HepG2 (cell line): ENCODE data around the gene ZFR2. TPM values are rescaled to one million over a fixed set of nuclear protein-coding genes. Genes with fewer than 3 reads are reported as not detected.

Source experiments
- ATAC-seq: fragments of 200-7000 bp; cut with Tn5 transposase; 3 replicates; pipeline ENCODE4 v1.9.1; 2020; ENCODE audit warnings: mild to moderate bottlenecking, moderate library complexity
- BruUV-seq: library from RNA; stranded (reverse); fragments of 400-500 nt; replicated peaks from 2 replicates; lab custom pipeline; 2021; lab: Mats Ljungman, UMichigan
- CTCF ChIA-PET: fragments of 300-600 bp; formaldehyde crosslinking; extraction: SDS; loops from one replicate; lab custom pipeline; 2021; ENCODE audit warnings: low total read pairs, inconsistent platforms, low intra/inter-chr PET ratio; lab: Yijun Ruan, JAX
- POLR2A ChIA-PET: fragments of 350-600 bp; sonication (Branson Sonifier 250); formaldehyde crosslinking; loops from one replicate; lab custom pipeline; 2020; ENCODE audit warnings: antibody characterized with exemption, inconsistent platforms; lab: Yijun Ruan, JAX
- DNase-seq: peaks from one replicate; pipeline ENCODE4 v3.0.0-alpha.2; 2015; ENCODE audit warnings: low spot score
- FAIRE-seq: peaks from 3 replicates; lab custom pipeline; 2011; peaks lifted over from hg19 to GRCh38; lab: Jason Lieb, UNC
- H2AFZ ChIP-seq: one replicate; pipeline ENCODE4 v1.6.1; 2011; ENCODE audit warnings: low read length, inconsistent platforms
- H3K27ac ChIP-seq: fragments of 300-600 bp; 3 replicates; pipeline ENCODE4 v1.8.0; 2011; ENCODE audit warnings: mixed run types, mild to moderate bottlenecking, mixed read lengths, low read length, inconsistent platforms; ENCODE audit not compliant: insufficient read depth; ENCODE audit errors: extremely low read length
- H3K27me3 ChIP-seq, 2 experiments: fragments of 200-600 bp in 1 of 2; 2 replicates in 1 of 2; 3 replicates in 1 of 2; pipeline versions ENCODE4 v1.6.0 to v1.8.0; 2011; ENCODE audit warnings: low read length in 2 of 2, mild to moderate bottlenecking in 2 of 2, moderate library complexity in 2 of 2, inconsistent platforms in 1 of 2; ENCODE audit not compliant: insufficient read depth in 2 of 2, control insufficient read depth in 1 of 2
- H3K36me3 ChIP-seq, 2 experiments: fragments of 200-600 bp in 1 of 2; replicated peaks in 1 of 2; 2 replicates in 1 of 2; 3 replicates in 1 of 2; pipeline versions ENCODE4 v1.5.1 to v1.8.0; 2011; ENCODE audit warnings: low read length in 2 of 2, inconsistent platforms in 1 of 2; ENCODE audit not compliant: insufficient read depth in 2 of 2, control insufficient read depth in 1 of 2
- H3K4me1 ChIP-seq: 2 replicates; pipeline ENCODE4 v1.5.1; 2012; ENCODE audit warnings: low read length, inconsistent platforms; ENCODE audit not compliant: insufficient read depth
- H3K4me2 ChIP-seq: 2 replicates; pipeline ENCODE4 v1.6.0; 2011; ENCODE audit warnings: low read depth, low read length, inconsistent platforms
- H3K4me3 ChIP-seq, 3 experiments: fragments of 200-600 bp in 1 of 3; sonication (generic), shearing (Covaris generic) in 1 of 3; replicated peaks in 1 of 3; 2 replicates each; pipeline ENCODE4 v1.5.1; 2011 to 2016; ENCODE audit warnings: low read length in 3 of 3, inconsistent platforms in 2 of 3, low read depth in 2 of 3, mild to moderate bottlenecking in 2 of 3, control low read depth in 1 of 3, mixed read lengths in 1 of 3; ENCODE audit not compliant: insufficient read depth in 1 of 3
- H3K79me2 ChIP-seq: one replicate; pipeline ENCODE4 v1.6.1; 2011; ENCODE audit warnings: low read length, inconsistent platforms; ENCODE audit not compliant: insufficient read depth
- H3K9ac ChIP-seq: 2 replicates; pipeline ENCODE4 v1.6.0; 2011; ENCODE audit warnings: mild to moderate bottlenecking, low read depth, low read length, inconsistent platforms; ENCODE audit not compliant: insufficient read depth
- H3K9me3 ChIP-seq: 2 replicates; pipeline ENCODE4 v1.5.1; 2012; ENCODE audit warnings: mild to moderate bottlenecking, low read length
- H4K20me1 ChIP-seq: 2 replicates; pipeline ENCODE4 v1.6.0; 2011; ENCODE audit warnings: inconsistent platforms, mild to moderate bottlenecking, low read length, moderate library complexity; ENCODE audit not compliant: insufficient read depth
- MTF2 ChIP-seq: sonication (generic); formaldehyde crosslinking; IDR thresholded peaks from 2 replicates; pipeline ENCODE4 v1.5.0; 2020; ENCODE audit warnings: missing genetic modification reagents, borderline replicate concordance
- NFE2 ChIP-seq: sonication (generic); formaldehyde crosslinking; IDR thresholded peaks from 2 replicates; pipeline ENCODE4 v1.4.0; 2020; ENCODE audit warnings: missing genetic modification reagents
- NRL ChIP-seq: sonication (generic); formaldehyde crosslinking; IDR thresholded peaks from 2 replicates; pipeline ENCODE4 v1.5.0; 2020; ENCODE audit warnings: missing genetic modification reagents, mild to moderate bottlenecking, moderate library complexity, borderline replicate concordance
- SNAI1 ChIP-seq: sonication (generic); formaldehyde crosslinking; IDR thresholded peaks from 2 replicates; pipeline ENCODE4 v1.5.0; 2020; ENCODE audit warnings: mild to moderate bottlenecking, missing genetic modification reagents, borderline replicate concordance
- SOX13 ChIP-seq, 3 experiments: fragments of 450-650 bp in 1 of 3; sonication (generic) in 1 of 3; formaldehyde crosslinking in 1 of 3; IDR thresholded peaks in 2 of 3; conservative IDR thresholded peaks in 1 of 3; 2 replicates each; pipeline versions ENCODE4 v1.5.0 to v1.6.1; 2016 to 2020; ENCODE audit warnings: antibody characterized with exemption in 1 of 3, mild to moderate bottlenecking in 1 of 3, missing compliant biosample characterization in 1 of 3, missing genetic modification reagents in 1 of 3, moderate library complexity in 1 of 3
- TMF1 ChIP-seq: sonication (generic); formaldehyde crosslinking; IDR thresholded peaks from 2 replicates; pipeline ENCODE4 v1.8.1; 2022; ENCODE audit warnings: low read depth, missing genetic modification reagents
- WIZ ChIP-seq: sonication (generic); formaldehyde crosslinking; IDR thresholded peaks from 2 replicates; pipeline ENCODE4 v1.5.1; 2020; ENCODE audit warnings: mild to moderate bottlenecking, missing genetic modification reagents
- XBP1 ChIP-seq: sonication (generic); formaldehyde crosslinking; IDR thresholded peaks from 2 replicates; pipeline ENCODE4 v1.5.0; 2020; ENCODE audit warnings: missing genetic modification reagents
- ZNF124 ChIP-seq: sonication (generic); formaldehyde crosslinking; IDR thresholded peaks from 2 replicates; pipeline ENCODE4 v1.4.0; 2020; ENCODE audit warnings: missing genetic modification reagents
- ZNF180 ChIP-seq: sonication (generic); formaldehyde crosslinking; IDR thresholded peaks from 2 replicates; pipeline ENCODE4 v1.4.0; 2020; ENCODE audit warnings: low read depth, missing genetic modification reagents, borderline replicate concordance
- ZNF367 ChIP-seq: sonication (generic); formaldehyde crosslinking; IDR thresholded peaks from 2 replicates; pipeline ENCODE4 v1.4.0; 2020; ENCODE audit warnings: missing genetic modification reagents, borderline replicate concordance
- ZNF451 ChIP-seq: sonication (generic); formaldehyde crosslinking; IDR thresholded peaks from 2 replicates; pipeline ENCODE4 v1.5.0; 2020; ENCODE audit warnings: mild to moderate bottlenecking, missing genetic modification reagents
- ZNF737 ChIP-seq: sonication (generic); formaldehyde crosslinking; IDR thresholded peaks from 2 replicates; pipeline ENCODE4 v1.5.0; 2020; ENCODE audit warnings: missing genetic modification reagents, mild to moderate bottlenecking, borderline replicate concordance
- WGBS: methylation state at CpG from one replicate; pipeline ENCODE4 v1.1.6; 2017; ENCODE audit warnings: low lambda C conversion rate; 5-methylcytosine and 5-hydroxymethylcytosine counted together
- in situ Hi-C: cut with HindIII; loops from 2 replicates; pipeline ENCODE4 v1.10.0; 2017; ENCODE audit warnings: low pct_unique_long_range_greater_than_20kb; ENCODE audit not compliant: extremely low pct_ligation_motif_present
- intact Hi-C: fragments of 100-400 bp; cut with micrococcal nuclease; formaldehyde crosslinking; loops from one replicate; pipeline ENCODE4 v1.10.0; 2022; ENCODE audit not compliant: unreplicated experiment
- polyA plus RNA-seq, 8 experiments: library from polyadenylated mRNA; depleted of rRNA in 3 of 8; stranded (reverse) in 7 of 8; unstranded in 1 of 8; fragments of >200 nt; fragmentation: Illumina TruSeq in 4 of 8; extraction: Trizol in 4 of 8; gene quantifications; 2 replicates each; pipeline versions ENCODE4 v1.2.1 to v1.2.3, GENCODE V29; 2011 to 2016; ENCODE audit warnings: low read depth in 4 of 8, missing spikeins in 1 of 8, mixed read lengths in 1 of 8; ENCODE audit not compliant: insufficient read depth in 1 of 8
- total RNA-seq, 5 experiments: library from RNA; depleted of rRNA; stranded (reverse); fragments of >200 nt; fragmentation: Illumina TruSeq; extraction: Trizol; gene quantifications; 2 replicates each; pipeline ENCODE4 v1.2.3, GENCODE V29; 2016; ENCODE audit warnings: low read depth in 1 of 5
- TF ChIP-seq, protein P1 (sequence below): sonication (generic); formaldehyde crosslinking; IDR thresholded peaks from 2 replicates; pipeline ENCODE4 v1.5.0; 2020; ENCODE audit warnings: mild to moderate bottlenecking, missing genetic modification reagents
- TF ChIP-seq, protein P2 (sequence below): sonication (generic); formaldehyde crosslinking; IDR thresholded peaks from 2 replicates; pipeline ENCODE4 v1.4.0; 2020; ENCODE audit warnings: mild to moderate bottlenecking, missing genetic modification reagents
- TF ChIP-seq, protein P3 (sequence below): sonication (generic); formaldehyde crosslinking; IDR thresholded peaks from 2 replicates; pipeline ENCODE4 v1.8.0; 2022; ENCODE audit warnings: missing genetic modification reagents, mild to moderate bottlenecking, inconsistent platforms, borderline replicate concordance
- TF ChIP-seq, protein P4 (sequence below): sonication (generic); formaldehyde crosslinking; IDR thresholded peaks from 2 replicates; pipeline ENCODE4 v1.4.0; 2020; ENCODE audit warnings: missing genetic modification reagents

ZFR2 gene
- total and polyA plus RNA-seq, 2 of the 13 experiments (the other 11 are each of a cell fraction or from before 2014, with no cell fraction given) = 0.37 to 0.69 TPM

DNA sequence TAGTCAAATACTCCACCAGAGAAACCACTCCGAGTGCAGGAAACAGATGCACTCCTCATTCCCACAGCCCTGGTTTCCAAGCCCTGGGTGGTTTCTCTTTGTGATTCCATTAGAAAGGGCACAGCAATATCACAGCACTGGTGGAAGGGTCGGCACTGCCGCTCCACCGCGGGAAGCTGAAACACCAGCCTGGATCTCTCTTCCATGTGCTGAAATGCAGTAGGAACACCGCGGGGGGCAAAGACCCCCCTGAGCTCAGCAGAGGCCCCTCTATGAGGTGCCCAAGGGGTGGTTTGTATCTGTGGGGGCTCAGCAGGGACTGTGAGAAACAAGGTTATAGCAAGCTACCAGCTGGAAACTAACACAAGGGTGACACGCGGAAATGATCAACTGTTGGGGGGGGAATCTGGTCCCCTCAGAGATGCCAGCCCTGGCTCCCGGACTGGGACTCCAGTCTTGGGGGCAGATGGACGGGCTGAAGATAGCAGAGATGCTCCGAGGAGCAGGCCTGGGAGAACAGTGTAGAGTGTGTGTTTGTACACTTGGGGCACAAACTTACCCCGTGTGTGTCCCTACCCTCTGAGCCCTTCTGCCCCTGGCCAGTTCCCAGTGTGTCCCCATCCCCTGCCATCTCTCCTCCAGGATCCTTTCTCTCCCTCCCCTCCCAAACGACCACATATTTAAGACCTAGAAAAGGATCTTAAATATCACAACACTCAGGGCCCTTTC lies 1.8 kb downstream of the ZFR2 start:
- ATAC-seq = 0 out of 3 replicates have a peak, but pooled peaks have one; percentile 18
- in situ Hi-C loops = loop anchor here (25.0 kb wide), 1 partner anchor 345 kb away; no protein-coding TSS in a partner anchor
- no peak overlapping the region for H2AFZ ChIP-seq
- H3K27ac ChIP-seq = no peak overlapping the region
- ChIA-PET POLR2A (no interaction called here), CTCF (no interaction called here)
- H4K20me1 ChIP-seq = no peaks in the 10 kb centered on the region
- no peak for TF ChIP-seq TMF1
- no peak for TF ChIP-seq ZNF180 (CRISPR knock-in tag)
- TF ChIP-seq, protein P1, sequence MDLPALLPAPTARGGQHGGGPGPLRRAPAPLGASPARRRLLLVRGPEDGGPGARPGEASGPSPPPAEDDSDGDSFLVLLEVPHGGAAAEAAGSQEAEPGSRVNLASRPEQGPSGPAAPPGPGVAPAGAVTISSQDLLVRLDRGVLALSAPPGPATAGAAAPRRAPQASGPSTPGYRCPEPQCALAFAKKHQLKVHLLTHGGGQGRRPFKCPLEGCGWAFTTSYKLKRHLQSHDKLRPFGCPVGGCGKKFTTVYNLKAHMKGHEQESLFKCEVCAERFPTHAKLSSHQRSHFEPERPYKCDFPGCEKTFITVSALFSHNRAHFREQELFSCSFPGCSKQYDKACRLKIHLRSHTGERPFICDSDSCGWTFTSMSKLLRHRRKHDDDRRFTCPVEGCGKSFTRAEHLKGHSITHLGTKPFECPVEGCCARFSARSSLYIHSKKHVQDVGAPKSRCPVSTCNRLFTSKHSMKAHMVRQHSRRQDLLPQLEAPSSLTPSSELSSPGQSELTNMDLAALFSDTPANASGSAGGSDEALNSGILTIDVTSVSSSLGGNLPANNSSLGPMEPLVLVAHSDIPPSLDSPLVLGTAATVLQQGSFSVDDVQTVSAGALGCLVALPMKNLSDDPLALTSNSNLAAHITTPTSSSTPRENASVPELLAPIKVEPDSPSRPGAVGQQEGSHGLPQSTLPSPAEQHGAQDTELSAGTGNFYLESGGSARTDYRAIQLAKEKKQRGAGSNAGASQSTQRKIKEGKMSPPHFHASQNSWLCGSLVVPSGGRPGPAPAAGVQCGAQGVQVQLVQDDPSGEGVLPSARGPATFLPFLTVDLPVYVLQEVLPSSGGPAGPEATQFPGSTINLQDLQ (CRISPR knock-in tag) = no peak
- no peak for TF ChIP-seq NRL (CRISPR knock-in tag)
- TF ChIP-seq WIZ (CRISPR knock-in tag) = no peak
- TF ChIP-seq NFE2 = no peak
- TF ChIP-seq, protein P2, sequence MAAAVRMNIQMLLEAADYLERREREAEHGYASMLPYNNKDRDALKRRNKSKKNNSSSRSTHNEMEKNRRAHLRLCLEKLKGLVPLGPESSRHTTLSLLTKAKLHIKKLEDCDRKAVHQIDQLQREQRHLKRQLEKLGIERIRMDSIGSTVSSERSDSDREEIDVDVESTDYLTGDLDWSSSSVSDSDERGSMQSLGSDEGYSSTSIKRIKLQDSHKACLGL = no peak
- TF ChIP-seq XBP1 (CRISPR knock-in tag) = no peak
- TF ChIP-seq, protein P3, sequence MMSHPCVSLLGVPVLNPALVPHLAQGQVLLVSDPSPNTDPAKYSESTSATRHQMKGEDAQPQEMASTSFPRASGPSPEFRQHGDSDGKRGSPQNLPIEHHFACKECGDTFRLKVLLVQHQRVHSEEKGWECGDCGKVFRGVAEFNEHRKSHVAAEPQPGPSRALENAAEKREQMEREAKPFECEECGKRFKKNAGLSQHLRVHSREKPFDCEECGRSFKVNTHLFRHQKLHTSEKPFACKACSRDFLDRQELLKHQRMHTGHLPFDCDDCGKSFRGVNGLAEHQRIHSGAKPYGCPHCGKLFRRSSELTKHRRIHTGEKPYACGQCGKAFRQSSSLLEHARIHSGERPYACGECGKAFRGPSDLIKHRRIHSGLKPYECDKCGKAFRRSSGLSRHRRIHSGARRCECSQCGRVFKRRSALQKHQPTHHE (CRISPR knock-in tag) = no peak
- no peak for TF ChIP-seq ZNF124 (CRISPR knock-in tag)
- TF ChIP-seq SNAI1 = no peak
- no peak for TF ChIP-seq ZNF737 (CRISPR knock-in tag)
- no peak for TF ChIP-seq SOX13 (IDR thresholded peaks at IDR 0.05)
- TF ChIP-seq SOX13 (CRISPR knock-in tag; conservative IDR thresholded peaks at IDR 0.05 in 1 of 2, IDR thresholded peaks at IDR 0.05 in 1 of 2) = no peak
- no peak for TF ChIP-seq ZNF367 (CRISPR knock-in tag)
- TF ChIP-seq, protein P4, sequence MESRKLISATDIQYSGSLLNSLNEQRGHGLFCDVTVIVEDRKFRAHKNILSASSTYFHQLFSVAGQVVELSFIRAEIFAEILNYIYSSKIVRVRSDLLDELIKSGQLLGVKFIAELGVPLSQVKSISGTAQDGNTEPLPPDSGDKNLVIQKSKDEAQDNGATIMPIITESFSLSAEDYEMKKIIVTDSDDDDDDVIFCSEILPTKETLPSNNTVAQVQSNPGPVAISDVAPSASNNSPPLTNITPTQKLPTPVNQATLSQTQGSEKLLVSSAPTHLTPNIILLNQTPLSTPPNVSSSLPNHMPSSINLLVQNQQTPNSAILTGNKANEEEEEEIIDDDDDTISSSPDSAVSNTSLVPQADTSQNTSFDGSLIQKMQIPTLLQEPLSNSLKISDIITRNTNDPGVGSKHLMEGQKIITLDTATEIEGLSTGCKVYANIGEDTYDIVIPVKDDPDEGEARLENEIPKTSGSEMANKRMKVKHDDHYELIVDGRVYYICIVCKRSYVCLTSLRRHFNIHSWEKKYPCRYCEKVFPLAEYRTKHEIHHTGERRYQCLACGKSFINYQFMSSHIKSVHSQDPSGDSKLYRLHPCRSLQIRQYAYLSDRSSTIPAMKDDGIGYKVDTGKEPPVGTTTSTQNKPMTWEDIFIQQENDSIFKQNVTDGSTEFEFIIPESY (CRISPR knock-in tag) = no peak
- TF ChIP-seq MTF2 (CRISPR knock-in tag) = no peak
- no peak for TF ChIP-seq ZNF451 (CRISPR knock-in tag)
- H3K4me2 ChIP-seq = no peak overlapping the region
- intact Hi-C loops = no loop called here
- FAIRE-seq = no peak
- WGBS = 20% methylated on average over 11 of the region's 14 CpGs
- BruUV-seq = no TSS peak
- peaks cover 4 to 29% of the 10 kb centered on the region in 2 experiments; a peak in 3 of 5 replicates for H3K27me3 ChIP-seq
- no peak overlapping the region for H3K4me3 ChIP-seq
- peaks cover 17% of the 10 kb centered on the region for H3K4me1 ChIP-seq
- H3K9me3 ChIP-seq = no peaks in the 10 kb centered on the region
- no peaks in the 10 kb centered on the region for H3K36me3 ChIP-seq
- H3K9ac ChIP-seq = no peak overlapping the region
- DNase-seq = no peak
- no peaks in the 10 kb centered on the region for H3K79me2 ChIP-seq
